ENCODE results near the gene MYO19.
"Not testable (repeated sequence)": the region's sequence is repeated elsewhere in the genome, so short reads cannot be mapped to it uniquely, and the experiment has no call there.

MYO19 gene

GRCh38 chr17:36500745-36501225 lies 33.9 kb downstream of the MYO19 start:
- DNase-seq = no peak

DNA sequence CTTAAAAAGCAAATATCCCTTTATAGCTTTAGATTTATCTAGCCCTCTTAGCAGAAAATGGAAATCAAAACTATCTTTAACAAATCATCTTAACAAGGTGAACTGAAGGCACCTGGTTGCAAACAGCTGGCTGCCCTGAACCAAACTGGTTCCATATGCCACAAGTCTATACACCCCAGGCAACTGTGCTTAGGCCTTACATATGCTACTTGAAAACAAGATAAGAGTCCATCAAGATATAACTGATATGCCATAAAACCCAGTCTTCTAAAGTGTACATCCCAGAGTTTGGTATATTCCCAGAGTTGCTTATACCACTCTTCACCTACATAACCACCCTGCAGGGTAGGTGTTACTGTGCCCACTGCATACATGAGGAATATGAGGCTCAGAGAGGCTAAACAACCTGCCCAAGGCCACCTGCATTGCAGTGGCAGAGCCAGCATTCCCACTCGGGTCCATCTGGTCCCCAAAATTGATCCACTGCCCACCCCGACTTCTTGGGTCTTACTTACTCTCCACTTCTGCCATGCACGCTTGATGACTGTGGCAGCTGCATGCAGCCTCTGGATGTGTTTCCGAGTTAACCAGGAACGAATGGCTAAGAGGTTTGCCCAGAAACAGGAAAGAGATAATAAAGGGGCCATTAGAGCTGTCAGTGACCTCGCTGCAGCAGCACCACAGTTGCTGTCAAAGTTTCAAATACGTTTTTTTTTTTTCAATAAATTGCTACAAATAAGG lies 35.9 kb downstream of the MYO19 start:
- no peak for DNase-seq

GRCh38 chr17:36498155-36498554 lies 36.5 kb downstream of the MYO19 start:
- DNase-seq = no peak

- DNase-seq = peak in 33 of 56 donors; percentile 4 to 62 (median 20)
These were observed 38.5 kb downstream of the MYO19 start for GRCh38 chr17:36496018-36496789.

DNA sequence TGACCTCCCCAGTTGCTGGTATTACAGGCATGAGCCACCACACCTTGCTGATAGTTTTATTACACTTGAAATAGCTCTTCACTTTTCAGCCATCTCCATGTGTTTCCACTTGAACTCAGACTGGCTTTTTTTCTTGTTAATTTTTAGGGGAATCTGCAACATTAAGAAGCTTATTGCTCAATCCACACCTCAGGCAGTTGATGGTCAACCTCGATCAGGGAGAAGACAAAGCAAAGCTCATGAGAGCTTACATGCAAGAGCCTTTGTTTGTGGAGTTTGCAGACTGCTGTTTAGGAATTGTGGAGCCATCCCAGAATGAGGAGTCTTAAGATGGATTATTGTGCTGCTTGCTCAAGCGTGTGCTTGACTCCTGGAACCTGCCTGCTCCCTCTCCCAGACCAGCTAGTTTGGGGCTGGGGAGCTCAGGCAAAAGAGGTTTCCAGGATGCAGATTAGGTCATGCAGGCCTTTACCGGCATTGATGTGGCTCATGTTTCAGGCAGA lies 39.5 kb downstream of the MYO19 start:
- DNase-seq = no peak

DNA sequence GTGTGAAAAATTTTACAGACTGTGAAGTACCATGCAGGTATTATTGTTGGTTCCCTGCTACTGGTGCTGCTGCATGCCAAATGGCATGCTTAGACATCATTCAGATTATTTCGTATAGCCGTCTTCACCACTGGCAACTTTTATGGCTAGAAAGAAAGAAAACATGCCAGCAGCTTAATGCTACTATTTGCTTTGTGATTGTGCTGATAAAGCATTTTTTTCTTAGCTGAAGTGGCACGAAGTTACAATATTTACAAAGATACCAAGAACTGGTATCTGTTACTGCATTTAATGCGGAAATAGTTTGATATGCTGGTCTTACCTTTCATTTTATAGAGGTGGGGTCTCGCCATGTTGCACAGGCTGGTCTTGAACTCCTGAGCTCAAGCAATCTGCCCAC lies 40.0 kb downstream of the MYO19 start:
- no peak for DNase-seq

DNA sequence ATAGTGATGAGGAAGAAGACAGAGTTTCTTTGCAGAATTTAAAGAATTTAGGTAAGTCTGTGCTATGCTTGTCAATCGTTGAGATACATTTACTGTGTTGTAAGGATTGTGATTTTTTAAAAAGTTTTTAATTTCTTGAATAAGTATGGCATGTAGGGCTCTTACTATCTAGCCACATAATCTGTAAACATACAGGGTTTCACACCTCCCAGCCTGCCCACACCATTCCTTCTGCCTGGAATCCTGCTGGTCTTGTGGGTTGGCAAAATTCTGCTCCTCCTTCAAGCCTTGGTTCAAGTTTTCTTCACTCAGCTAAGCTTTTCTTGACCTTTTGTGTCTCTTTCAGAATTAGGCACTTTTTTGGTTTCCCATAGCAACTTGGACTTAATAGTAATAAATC lies 40.7 kb downstream of the MYO19 start:
- no peak for DNase-seq

- peak; percentile 40 to 96 (median 86) for DNase-seq
These were observed 48.2 kb downstream of the MYO19 start, which contains the start of gene ZNHIT3 for GRCh38 chr17:36486204-36487194. ZNHIT3 (plus strand) TSS chr17:36486681; CDS start chr17:36486700, 19 bp downstream.

- peak in 1 of 56 donors; percentile 30 for DNase-seq
These were observed 48.9 kb downstream of the MYO19 start for GRCh38 chr17:36485805-36486203.

GRCh38 chr17:36485027-36485426 lies 49.6 kb downstream of the MYO19 start:
- no peak for DNase-seq

GRCh38 chr17:36484021-36484420 lies 50.6 kb downstream of the MYO19 start:
- DNase-seq = not testable (repeated sequence)

- DNase-seq = peak in 51 of 56 donors; percentile 22 to 90 (median 66)
These were observed 51.8 kb downstream of the MYO19 start for GRCh38 chr17:36482611-36483504.

GRCh38 chr17:36481829-36482228 lies 52.8 kb downstream of the MYO19 start:
- DNase-seq = no peak

DNA sequence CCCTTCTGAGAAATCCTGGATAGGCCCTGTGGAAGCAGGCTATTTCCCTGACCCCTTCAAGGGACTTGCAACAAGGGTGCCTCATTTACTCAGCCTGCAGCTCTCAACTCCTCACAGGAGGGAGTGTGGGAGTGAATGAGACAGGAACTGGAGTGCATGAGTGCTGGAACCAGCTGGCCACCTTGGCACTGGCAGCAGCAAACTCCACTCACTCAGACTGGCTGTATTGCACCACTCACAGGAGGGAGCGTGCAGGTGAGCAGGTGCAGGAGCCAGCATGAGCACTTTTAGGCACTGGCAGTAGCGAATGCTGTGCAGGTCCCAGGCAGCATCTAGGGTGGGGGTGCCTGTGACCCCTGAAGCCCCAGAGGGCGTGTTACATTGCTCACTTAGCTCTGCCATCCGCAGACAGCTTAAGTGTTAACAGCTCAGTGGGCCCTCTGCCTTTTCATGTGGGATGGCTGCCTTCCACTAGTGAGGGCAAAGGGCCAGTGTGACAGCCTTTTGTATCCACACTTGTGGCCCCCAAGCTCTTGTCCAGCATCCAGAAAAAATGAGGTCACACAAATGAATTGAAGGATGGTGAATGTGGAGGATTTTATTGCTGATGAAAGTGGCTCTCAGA lies 59.2 kb downstream of the MYO19 start:
- peak in 28 of 56 donors; percentile 5 to 53 (median 18) for DNase-seq

- no peak for DNase-seq
These were observed 60.1 kb downstream of the MYO19 start for GRCh38 chr17:36474571-36474970.

DNA sequence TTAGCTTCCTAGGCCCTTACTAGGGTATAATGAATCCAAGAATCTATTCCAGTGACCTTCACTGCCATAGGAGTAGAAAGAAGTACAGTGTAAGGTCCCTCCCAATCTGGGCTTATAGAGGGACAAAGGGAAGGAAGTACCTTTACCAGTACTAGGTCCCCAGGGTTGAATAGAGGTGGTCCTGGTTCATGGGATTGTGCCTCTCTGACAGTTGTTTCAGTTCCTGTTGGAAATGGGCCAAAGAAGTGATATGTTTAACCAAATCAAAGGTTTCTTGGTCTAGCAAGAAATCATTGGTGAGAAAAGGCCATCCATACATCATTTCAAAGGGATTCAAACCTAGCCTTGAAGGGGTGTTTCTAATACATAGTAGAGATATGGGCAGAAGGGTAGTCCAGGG lies 64.2 kb downstream of the MYO19 start:
- DNase-seq = no peak

GRCh38 chr17:36469733-36470132 lies 64.9 kb downstream of the MYO19 start:
- DNase-seq = no peak

DNA sequence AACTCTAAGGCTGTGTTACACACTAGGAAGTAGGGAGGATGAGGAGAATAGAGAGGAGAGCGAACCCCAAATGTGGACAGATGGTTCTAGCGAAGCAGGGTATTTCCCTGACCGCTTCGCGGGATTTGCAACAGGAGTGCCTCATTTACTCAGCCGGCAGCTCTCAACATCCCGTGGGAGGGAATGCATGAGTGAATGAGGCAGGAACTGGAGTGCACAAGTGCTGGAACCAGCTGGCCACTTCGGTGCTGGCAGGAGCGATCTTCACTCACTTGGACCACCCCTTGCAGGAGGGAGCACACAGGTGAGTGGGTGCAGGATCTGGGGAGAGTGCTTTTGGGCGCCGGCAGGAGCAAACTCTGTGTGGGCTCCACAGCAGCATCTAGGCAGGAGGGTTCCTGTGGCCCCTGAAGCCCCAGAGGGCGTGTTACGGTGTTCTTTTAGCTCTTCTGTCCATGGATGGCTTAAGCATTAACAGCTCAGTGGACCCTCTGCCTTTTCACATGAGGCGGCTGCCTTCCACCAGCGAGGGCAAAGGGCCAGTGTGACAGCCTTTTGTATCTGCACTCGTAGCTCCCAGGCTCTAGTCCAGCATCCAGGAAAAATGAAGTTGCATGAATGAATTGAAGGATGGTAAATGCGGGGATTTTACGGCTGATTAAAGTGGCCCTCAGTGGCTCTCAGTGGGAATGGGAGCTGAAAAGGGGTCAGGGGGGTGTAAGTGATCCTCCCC lies 65.6 kb downstream of the MYO19 start:
- no peak for DNase-seq

DNA sequence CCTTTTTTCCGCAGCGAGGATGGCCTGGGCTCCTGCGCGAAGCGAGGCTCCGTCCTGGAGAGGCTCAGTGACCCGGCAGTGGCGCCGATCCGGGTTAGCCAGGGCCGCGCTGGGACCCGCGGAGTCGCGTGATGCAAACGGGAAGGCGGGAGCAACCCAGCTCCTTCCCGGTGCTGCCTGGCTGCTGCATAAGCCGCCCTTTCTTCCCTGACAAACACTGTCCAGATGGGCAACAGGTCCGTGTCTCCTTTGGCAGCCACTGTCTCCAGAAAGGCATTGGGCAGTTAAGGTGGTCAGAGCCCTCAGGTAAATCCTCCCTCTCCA lies 69.9 kb downstream of the MYO19 start:
- no peak for DNase-seq

All from nucleus accumbens (tissue), 56 donors.